Mucosa of descending colon (tissue), 3 donors: ENCODE data around the gene ANKRD55. TPM values are rescaled to one million over a fixed set of nuclear protein-coding genes. Genes with fewer than 3 reads are reported as not detected.
A peak's percentile ranks its signal among the peaks of the same experiment; 100 is the strongest.
"Not testable (repeated sequence)": the region's sequence is repeated elsewhere in the genome, so short reads cannot be mapped to it uniquely, and the experiment has no call there.

Source experiments
- ATAC-seq: fragments of 200-7000 bp; cut with Tn5 transposase; one replicate; pipeline ENCODE4 v1.9.1; 2020; ENCODE audit warnings: mild to moderate bottlenecking, moderate library complexity
- DNase-seq, 3 donors: peaks; one replicate each; pipeline ENCODE4 v3.0.0-alpha.2; 2020
- H3K36me3 ChIP-seq: fragments of 200-600 bp; one replicate; pipeline ENCODE4 v1.8.0; 2021; ENCODE audit warnings: low read depth, mild to moderate bottlenecking
- H3K4me1 ChIP-seq: fragments of 200-600 bp; one replicate; pipeline ENCODE4 v1.8.0; 2021; ENCODE audit warnings: low read depth, mild to moderate bottlenecking
- H3K4me3 ChIP-seq: fragments of 200-600 bp; one replicate; pipeline ENCODE4 v1.8.0; 2021; ENCODE audit warnings: mild to moderate bottlenecking
- H3K9me3 ChIP-seq: fragments of 200-600 bp; one replicate; pipeline ENCODE4 v1.8.0; 2021; ENCODE audit warnings: mild to moderate bottlenecking
- intact Hi-C, 2 donors: fragments of 100-400 bp; cut with DNase I in 1 of 2; cut with micrococcal nuclease in 1 of 2; formaldehyde crosslinking; loops; one replicate each; pipeline versions ENCODE4 v1.11.0 to v1.11.1; 2022; cut with DNase I, micrococcal nuclease
- total RNA-seq, 3 donors: library from RNA; stranded (reverse); fragmentation: NEBNext Ultra II Directional in 2 of 3; extraction: Animal tissue kit (Norgen Biotek cat#: 25700) in 2 of 3; gene quantifications; one replicate each; pipeline versions ENCODE4 v1.2.1 to v1.2.4, GENCODE V29; 2021 to 2023
- TF ChIP-seq, protein P1 (sequence below): fragments of 200-600 bp; IDR thresholded peaks from one replicate; pipeline ENCODE4 v1.8.0; 2022; ENCODE audit warnings: antibody characterized with exemption, mild to moderate bottlenecking
- donor health status: DM: no; HTN: no; CAD: no; lungs with moderate emphysema.
- donor health status: DM: no; HTN: no; CAD: no.
- donor health status: DM: no; HTN: yes; CAD: no.

Gene ANKRD55
- total RNA-seq, 3 donors from 2014 or later = 0.31 TPM; not detected in 2

- TF ChIP-seq, protein P1, sequence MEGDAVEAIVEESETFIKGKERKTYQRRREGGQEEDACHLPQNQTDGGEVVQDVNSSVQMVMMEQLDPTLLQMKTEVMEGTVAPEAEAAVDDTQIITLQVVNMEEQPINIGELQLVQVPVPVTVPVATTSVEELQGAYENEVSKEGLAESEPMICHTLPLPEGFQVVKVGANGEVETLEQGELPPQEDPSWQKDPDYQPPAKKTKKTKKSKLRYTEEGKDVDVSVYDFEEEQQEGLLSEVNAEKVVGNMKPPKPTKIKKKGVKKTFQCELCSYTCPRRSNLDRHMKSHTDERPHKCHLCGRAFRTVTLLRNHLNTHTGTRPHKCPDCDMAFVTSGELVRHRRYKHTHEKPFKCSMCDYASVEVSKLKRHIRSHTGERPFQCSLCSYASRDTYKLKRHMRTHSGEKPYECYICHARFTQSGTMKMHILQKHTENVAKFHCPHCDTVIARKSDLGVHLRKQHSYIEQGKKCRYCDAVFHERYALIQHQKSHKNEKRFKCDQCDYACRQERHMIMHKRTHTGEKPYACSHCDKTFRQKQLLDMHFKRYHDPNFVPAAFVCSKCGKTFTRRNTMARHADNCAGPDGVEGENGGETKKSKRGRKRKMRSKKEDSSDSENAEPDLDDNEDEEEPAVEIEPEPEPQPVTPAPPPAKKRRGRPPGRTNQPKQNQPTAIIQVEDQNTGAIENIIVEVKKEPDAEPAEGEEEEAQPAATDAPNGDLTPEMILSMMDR = no peak
- Histone ChIP-seq H3K4me3 (no peak overlapping the region), H3K36me3 (no peaks in the 10 kb centered on the region), H3K9me3 (no peaks in the 10 kb centered on the region), H3K4me1 (no peaks in the 10 kb centered on the region)
- DNase-seq = peak in 1 of 3 donors; percentile 10
- intact Hi-C loops = loop anchor here (5.0 kb wide), 1 partner anchor 567 kb away; no protein-coding TSS in a partner anchor
- peak; percentile 27 for ATAC-seq
Measured at GRCh38 chr5:56270058-56270457, 36.9 kb upstream of the ANKRD55 start.

- peak; percentile 21 for ATAC-seq
- Histone ChIP-seq H3K4me1 (no peaks in the 10 kb centered on the region), H3K36me3 (no peaks in the 10 kb centered on the region), H3K4me3 (no peak overlapping the region), H3K9me3 (no peaks in the 10 kb centered on the region)
- DNase-seq = no peak
- TF ChIP-seq, protein P1 = no peak
- intact Hi-C loops = no loop called here
Measured at GRCh38 chr5:56269216-56269927, 36.2 kb upstream of the ANKRD55 start.

GRCh38 chr5:56268707-56269106 is 35.6 kb upstream of the ANKRD55 start:
- H3K36me3 ChIP-seq, ATAC-seq, intact Hi-C loops, H3K4me3 ChIP-seq, H3K9me3 ChIP-seq, DNase-seq, H3K4me1 ChIP-seq: not testable (repeated sequence)

DNA sequence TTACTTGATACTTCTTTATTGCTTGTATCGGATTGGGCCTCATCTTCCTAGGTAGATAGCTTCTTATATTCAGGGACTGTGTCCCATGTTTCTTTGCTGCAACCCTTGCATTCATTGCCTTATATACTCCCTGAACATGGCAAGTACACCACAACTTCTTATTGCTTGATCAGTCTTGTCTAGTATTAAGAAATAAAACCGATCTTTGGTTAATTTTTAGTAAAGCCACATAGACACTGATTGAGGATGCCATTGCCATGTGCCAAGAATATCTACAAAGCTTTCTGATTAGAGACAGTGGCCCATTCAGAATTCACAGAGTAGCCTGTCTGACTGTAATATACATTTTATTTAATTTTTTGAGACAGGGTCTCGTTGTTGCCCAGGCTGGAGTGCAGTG is 34.7 kb upstream of the ANKRD55 start:
- H3K36me3 ChIP-seq = no peaks in the 10 kb centered on the region
- ATAC-seq (no peak), DNase-seq (no peak)
- no peak overlapping the region for H3K4me3 ChIP-seq
- no peaks in the 10 kb centered on the region for H3K9me3 ChIP-seq
- intact Hi-C loops = no loop called here
- H3K4me1 ChIP-seq = no peaks in the 10 kb centered on the region
- TF ChIP-seq, protein P1 = no peak

- Histone ChIP-seq H3K4me3 (no peak overlapping the region), H3K36me3 (no peaks in the 10 kb centered on the region), H3K4me1 (no peaks in the 10 kb centered on the region), H3K9me3 (no peaks in the 10 kb centered on the region)
- TF ChIP-seq, protein P1 = no peak
- ATAC-seq (peak; percentile 59), DNase-seq (peak in 1 of 3 donors; percentile 8)
- intact Hi-C loops = no loop called here
Measured at GRCh38 chr5:56264417-56265025, 31.4 kb upstream of the ANKRD55 start.

GRCh38 chr5:56262279-56262678 is 29.1 kb upstream of the ANKRD55 start:
- intact Hi-C loops = no loop called here
- Histone ChIP-seq H3K4me1 (no peaks in the 10 kb centered on the region), H3K4me3 (no peak overlapping the region), H3K9me3 (no peaks in the 10 kb centered on the region), H3K36me3 (no peaks in the 10 kb centered on the region)
- TF ChIP-seq, protein P1 = no peak
- ATAC-seq (no peak), DNase-seq (no peak)
